NCI-H146 treated with DMSO at 0.1 percent for 48 hours (cell line): ENCODE data around the gene SYNE2.
"Not testable (repeated sequence)": the region's sequence is repeated elsewhere in the genome, so short reads cannot be mapped to it uniquely, and the experiment has no call there.

ENCODE experiments used
- DNase-seq: peaks from one replicate; lab custom pipeline; 2025; ENCODE audit not compliant: unreplicated experiment; lab: John Stamatoyannopoulos, UW

SYNE2 gene

GRCh38 chr14:64012720-64013119, 159.9 kb downstream of the SYNE2 start:
- no peak for DNase-seq

GRCh38 chr14:64025479-64025878, 172.7 kb downstream of the SYNE2 start:
- no peak for DNase-seq

- no peak for DNase-seq
Observed at GRCh38 chr14:64026600-64026999, 173.8 kb downstream of the SYNE2 start.

- DNase-seq: no peak
Observed at GRCh38 chr14:64035143-64035542, 182.3 kb downstream of the SYNE2 start.

GRCh38 chr14:64037869-64038745, 185.3 kb downstream of the SYNE2 start:
- DNase-seq: not testable (repeated sequence)

DNA sequence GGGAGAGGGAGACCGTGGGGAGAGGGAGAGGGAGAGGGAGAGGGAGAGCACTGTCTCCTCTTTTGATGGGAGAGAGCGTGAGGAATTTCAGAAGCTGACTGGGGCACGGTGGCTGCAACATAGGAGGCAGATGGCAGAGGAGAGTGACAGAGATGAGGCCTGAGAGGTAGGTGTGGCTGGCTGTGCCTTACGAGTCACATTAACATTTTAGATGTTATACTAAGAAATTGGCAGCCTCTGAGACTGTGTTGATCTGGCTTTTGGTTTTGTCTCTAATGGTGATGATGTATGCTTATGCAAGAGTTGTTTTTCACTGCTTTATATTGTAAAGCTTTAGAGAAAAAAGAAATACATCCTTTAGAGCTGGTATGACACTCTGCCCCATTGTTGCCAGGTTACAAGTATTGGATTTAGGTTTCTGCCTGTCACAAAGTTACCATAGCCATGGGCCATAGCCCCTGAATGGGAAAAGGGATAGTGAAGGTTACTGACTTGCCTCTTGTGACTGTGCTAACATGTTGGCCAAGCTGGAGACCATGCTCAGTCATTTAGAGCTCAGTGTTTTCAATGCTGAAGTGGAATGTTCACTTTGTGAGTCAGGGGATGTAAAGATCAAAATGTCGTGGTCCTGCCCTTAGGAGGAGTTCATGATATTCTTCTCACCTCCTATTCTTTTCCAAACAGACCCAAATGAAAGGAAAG, 186.2 kb downstream of the SYNE2 start:
- no peak for DNase-seq

DNA sequence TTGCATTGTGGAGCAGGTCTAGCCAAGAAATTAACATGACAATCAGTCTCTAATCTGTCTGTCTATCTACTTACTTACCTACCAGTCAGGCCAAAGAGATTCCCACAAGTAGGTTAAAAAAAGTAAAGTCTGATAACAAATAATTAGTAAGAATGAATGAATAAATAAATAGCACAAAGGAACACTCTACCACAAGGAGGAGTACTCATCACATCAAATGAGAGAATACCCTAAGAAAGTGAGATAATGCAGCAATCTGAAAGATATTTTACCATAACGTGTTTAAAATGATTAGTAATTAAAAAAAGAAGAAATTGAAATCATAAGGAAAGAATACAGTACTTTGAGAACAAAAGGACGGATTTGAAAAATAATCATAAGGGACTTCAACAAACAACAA, 187.2 kb downstream of the SYNE2 start:
- DNase-seq: no peak

DNA sequence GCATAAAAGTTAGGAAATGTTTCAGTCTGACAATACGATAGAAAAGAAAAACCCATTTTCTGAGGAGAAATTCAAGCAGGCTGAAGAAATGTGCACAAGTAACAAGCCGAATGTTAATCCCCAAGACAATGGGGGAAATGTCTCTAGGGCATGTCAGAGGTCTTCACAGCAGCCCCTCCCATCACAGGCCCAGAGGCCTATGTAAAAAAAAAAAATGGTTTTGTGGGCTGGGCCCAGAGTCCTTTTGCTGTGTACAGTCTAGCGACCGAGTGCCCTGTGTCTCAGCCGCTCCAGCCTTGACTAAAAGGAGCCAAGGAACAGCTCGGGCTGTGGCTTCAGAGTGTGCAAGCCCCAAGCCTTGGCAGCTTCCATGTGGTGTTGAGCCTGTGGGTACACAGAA, 190.5 kb downstream of the SYNE2 start:
- DNase-seq: not testable (repeated sequence)

DNA sequence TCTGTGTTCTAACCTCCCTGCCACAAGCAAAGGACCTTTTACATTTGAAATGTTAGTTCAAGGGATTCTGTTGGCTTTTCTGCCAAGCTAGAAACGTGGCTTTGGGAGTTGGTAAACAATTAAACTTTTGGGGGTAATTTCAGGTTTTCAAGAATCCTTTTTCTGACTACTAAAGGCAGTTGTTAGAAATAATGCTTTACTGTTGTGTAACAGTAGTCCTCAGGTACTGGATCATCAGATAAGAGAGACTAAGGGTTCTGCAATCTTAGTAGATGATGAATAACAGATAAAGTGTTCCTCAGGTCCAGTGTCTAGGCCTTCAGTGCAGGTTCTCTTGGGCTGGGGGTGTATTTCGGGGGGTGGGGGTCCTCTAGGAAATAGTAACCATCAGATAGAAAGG, 192.3 kb downstream of the SYNE2 start:
- DNase-seq: no peak

GRCh38 chr14:64049616-64050381, 197.0 kb downstream of the SYNE2 start:
- DNase-seq: no peak

- no peak for DNase-seq
Observed at GRCh38 chr14:64053694-64054669, 201.2 kb downstream of the SYNE2 start.

- DNase-seq: no peak
Observed at GRCh38 chr14:64059454-64060198, 206.8 kb downstream of the SYNE2 start.

DNA sequence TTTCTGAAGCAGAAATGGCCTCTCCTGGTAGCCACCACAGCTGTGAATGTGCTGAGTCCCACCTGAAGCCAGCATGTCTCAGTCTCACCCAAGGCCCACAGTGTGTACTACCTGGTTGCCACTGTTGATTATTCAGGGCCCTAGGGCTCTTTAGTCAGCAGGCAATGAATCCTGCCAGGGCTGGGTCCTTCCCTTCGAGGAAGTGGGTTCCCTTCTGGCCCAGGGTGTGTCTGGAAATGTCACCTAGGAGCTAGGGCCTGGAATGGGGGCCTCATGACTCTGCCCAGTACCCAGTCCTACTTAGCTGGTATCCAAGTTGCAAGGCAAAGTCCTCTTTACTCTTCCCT, 207.4 kb downstream of the SYNE2 start:
- DNase-seq: no peak

- DNase-seq: no peak
Observed at GRCh38 chr14:64060648-64061096, 207.9 kb downstream of the SYNE2 start.

GRCh38 chr14:64061115-64061514, 208.3 kb downstream of the SYNE2 start:
- no peak for DNase-seq

DNA sequence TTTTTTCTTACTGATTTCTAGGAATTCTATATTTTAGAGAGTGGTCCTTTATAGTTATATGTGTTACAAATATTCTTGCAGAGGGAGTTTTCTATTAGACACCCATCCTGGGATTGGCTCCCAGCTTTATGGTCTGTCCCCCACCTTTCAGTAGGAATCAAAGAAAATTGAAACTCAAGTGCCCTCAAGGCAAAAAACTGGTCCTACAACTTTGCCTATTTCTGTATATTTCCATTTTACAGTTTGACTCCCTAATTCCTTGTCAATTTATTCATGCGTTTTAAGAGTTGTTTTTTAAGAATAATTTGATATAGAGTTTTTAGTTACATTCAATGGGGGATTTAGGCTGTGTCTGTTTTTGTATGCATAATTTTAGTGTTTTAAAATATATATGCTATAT, 208.9 kb downstream of the SYNE2 start:
- DNase-seq: no peak

- DNase-seq: no peak
Observed at GRCh38 chr14:64062381-64063115, 209.7 kb downstream of the SYNE2 start.

- no peak for DNase-seq
Observed at GRCh38 chr14:64064447-64064846, 211.6 kb downstream of the SYNE2 start.
